Esophagus squamous epithelium (tissue), 4 donors: Measurements from ENCODE around the gene DCAF5.

Experiments used
- POLR2A ChIP-seq, 4 donors: fragments of 450-650 bp; IDR thresholded peaks; one replicate each; pipeline ENCODE4 v1.6.1; 2017; ENCODE audit warnings: antibody characterized with exemption in 4 of 4, mild to moderate bottlenecking in 4 of 4, moderate library complexity in 3 of 4
- TF ChIP-seq, protein P1 (sequence below), 6 experiments: fragments of 450-650 bp in 4 of 6; fragments of 200-600 bp in 2 of 6; sonication (generic) in 2 of 6; IDR thresholded peaks; one replicate each; pipeline ENCODE4 v1.5.1; 2016 to 2019; ENCODE audit warnings: antibody characterized with exemption in 6 of 6, mild to moderate bottlenecking in 4 of 6, moderate library complexity in 4 of 6

DNA sequence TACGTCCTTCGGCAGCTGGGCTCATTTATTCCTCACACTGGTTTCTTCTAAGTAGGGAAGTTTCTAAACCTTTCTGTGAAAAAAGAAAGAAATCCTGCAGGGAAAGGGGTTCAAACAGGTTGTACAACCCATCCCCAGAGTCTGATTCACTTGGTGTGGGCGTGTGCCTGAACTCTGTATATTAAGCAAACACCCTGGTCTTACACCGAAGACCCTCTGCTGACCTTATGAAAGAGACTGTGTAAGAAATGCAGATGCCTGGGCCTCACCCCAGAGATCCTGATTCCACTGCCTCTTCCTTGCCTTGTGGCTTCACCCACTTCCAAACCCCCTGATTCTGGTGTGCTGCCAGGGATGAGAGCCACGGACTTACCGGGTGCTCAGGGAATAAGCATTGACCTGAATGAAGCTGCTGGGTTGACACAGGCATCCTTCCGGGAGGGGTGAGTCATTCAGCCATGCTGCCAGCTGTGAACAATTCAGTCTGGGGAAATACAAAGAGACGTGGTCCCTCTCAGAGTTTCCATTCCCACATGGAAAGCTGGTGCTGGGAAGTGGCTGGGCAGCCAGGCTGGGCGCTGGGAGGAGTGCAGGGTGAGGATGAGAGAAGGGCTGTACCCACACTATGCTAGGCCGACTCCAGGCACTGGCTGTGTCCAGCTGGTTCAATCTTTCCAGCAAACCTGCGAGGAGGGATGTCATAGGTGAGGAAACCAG is 147.3 kb downstream of the DCAF5 start:
- TF ChIP-seq, protein P1, sequence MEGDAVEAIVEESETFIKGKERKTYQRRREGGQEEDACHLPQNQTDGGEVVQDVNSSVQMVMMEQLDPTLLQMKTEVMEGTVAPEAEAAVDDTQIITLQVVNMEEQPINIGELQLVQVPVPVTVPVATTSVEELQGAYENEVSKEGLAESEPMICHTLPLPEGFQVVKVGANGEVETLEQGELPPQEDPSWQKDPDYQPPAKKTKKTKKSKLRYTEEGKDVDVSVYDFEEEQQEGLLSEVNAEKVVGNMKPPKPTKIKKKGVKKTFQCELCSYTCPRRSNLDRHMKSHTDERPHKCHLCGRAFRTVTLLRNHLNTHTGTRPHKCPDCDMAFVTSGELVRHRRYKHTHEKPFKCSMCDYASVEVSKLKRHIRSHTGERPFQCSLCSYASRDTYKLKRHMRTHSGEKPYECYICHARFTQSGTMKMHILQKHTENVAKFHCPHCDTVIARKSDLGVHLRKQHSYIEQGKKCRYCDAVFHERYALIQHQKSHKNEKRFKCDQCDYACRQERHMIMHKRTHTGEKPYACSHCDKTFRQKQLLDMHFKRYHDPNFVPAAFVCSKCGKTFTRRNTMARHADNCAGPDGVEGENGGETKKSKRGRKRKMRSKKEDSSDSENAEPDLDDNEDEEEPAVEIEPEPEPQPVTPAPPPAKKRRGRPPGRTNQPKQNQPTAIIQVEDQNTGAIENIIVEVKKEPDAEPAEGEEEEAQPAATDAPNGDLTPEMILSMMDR (IDR thresholded peaks at IDR 0.05): no peak
- TF ChIP-seq POLR2A (IDR thresholded peaks at IDR 0.05): no peak
